Peyer's patch (tissue), 4 donors: ENCODE data around the gene IGSF8. TPM values are rescaled to one million over a fixed set of nuclear protein-coding genes. Genes with fewer than 3 reads are reported as not detected.
A peak's percentile ranks its signal among the peaks of the same experiment; 100 is the strongest.
"Not testable (repeated sequence)": the region's sequence is repeated elsewhere in the genome, so short reads cannot be mapped to it uniquely, and the experiment has no call there.

Source experiments
- DNase-seq, 3 donors: peaks; one replicate each; pipeline ENCODE4 v3.0.0-alpha.2; 2017 to 2019
- H3K27ac ChIP-seq, 4 donors: fragments of 200-600 bp; sonication (generic); one replicate each; pipeline ENCODE4 v1.5.1; 2016 to 2019
- H3K27me3 ChIP-seq, 2 donors: fragments of 200-600 bp; sonication (generic); one replicate each; pipeline ENCODE4 v1.5.1; 2019
- H3K36me3 ChIP-seq, 3 donors: fragments of 200-600 bp; sonication (generic); one replicate each; pipeline ENCODE4 v1.5.1; 2016 to 2019
- H3K4me1 ChIP-seq, 4 donors: fragments of 200-600 bp; sonication (generic); one replicate each; pipeline ENCODE4 v1.5.1; 2016 to 2019
- H3K4me3 ChIP-seq, 4 donors: fragments of 200-600 bp; sonication (generic); 1 replicate in 3 of 4; 2 replicates in 1 of 4; pipeline ENCODE4 v1.5.1; 2016 to 2019; ENCODE audit warnings: mild to moderate bottlenecking in 1 of 4
- H3K9me3 ChIP-seq, 4 donors: fragments of 200-600 bp; sonication (generic); one replicate each; pipeline ENCODE4 v1.5.1; 2016 to 2019; ENCODE audit warnings: mild to moderate bottlenecking in 1 of 4
- POLR2A ChIP-seq, 2 donors: fragments of 450-650 bp; IDR thresholded peaks; one replicate each; pipeline ENCODE4 v1.5.1; 2017; ENCODE audit warnings: antibody characterized with exemption in 2 of 2, mild to moderate bottlenecking in 2 of 2, moderate library complexity in 2 of 2
- total RNA-seq, 4 donors: library from RNA; depleted of rRNA; stranded (reverse); fragments of >200 nt; gene quantifications; one replicate each; pipeline ENCODE4 v1.1.0, GENCODE V29; 2016
- TF ChIP-seq, protein P1 (sequence below), 6 experiments: fragments of 450-650 bp in 4 of 6; fragments of 200-600 bp in 2 of 6; sonication (generic) in 1 of 6; IDR thresholded peaks; one replicate each; pipeline ENCODE4 v1.5.1; 2017 to 2019; ENCODE audit warnings: antibody characterized with exemption in 6 of 6, mild to moderate bottlenecking in 3 of 6, moderate library complexity in 1 of 6

Gene IGSF8
- total RNA-seq, 4 donors from 2014 or later: 20.6 to 65.3 (median 38.9) TPM

DNA sequence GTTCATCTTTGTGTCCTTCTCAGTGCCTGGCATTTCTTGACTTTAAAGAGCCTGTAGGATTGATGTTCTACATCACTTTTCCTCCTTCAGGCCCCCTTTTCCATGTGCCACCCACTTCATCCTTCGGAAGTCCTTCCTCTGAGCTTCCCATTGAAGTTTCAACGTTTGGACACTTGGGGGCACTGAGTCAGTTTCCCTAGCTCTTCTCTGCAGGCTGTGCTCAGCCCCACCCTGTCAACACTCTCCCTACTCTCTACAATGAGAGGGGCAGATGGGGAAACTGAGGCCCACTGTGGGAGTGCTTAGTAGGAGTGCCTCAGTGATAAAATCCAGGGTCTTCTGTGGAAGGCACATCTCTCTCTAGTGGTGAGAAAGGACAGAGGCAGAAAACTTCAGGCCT is 40.3 kb downstream of the IGSF8 start:
- Histone ChIP-seq H3K27me3 (no peaks in the 10 kb centered on the region), H3K4me1 (no peaks in the 10 kb centered on the region), H3K36me3 (no peaks in the 10 kb centered on the region), H3K4me3 (no peak overlapping the region), H3K27ac (no peak overlapping the region), H3K9me3 (no peaks in the 10 kb centered on the region)
- no peak for DNase-seq
- TF ChIP-seq, protein P1, sequence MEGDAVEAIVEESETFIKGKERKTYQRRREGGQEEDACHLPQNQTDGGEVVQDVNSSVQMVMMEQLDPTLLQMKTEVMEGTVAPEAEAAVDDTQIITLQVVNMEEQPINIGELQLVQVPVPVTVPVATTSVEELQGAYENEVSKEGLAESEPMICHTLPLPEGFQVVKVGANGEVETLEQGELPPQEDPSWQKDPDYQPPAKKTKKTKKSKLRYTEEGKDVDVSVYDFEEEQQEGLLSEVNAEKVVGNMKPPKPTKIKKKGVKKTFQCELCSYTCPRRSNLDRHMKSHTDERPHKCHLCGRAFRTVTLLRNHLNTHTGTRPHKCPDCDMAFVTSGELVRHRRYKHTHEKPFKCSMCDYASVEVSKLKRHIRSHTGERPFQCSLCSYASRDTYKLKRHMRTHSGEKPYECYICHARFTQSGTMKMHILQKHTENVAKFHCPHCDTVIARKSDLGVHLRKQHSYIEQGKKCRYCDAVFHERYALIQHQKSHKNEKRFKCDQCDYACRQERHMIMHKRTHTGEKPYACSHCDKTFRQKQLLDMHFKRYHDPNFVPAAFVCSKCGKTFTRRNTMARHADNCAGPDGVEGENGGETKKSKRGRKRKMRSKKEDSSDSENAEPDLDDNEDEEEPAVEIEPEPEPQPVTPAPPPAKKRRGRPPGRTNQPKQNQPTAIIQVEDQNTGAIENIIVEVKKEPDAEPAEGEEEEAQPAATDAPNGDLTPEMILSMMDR (IDR thresholded peaks at IDR 0.05): peak in 1 of 6 experiments; percentile 12
- TF ChIP-seq POLR2A (IDR thresholded peaks at IDR 0.05): no peak

- no peak for DNase-seq
- no peak overlapping the region for H3K27ac ChIP-seq
- H3K36me3 ChIP-seq: no peaks in the 10 kb centered on the region
- H3K9me3 ChIP-seq: no peaks in the 10 kb centered on the region
- TF ChIP-seq, protein P1 (IDR thresholded peaks at IDR 0.05): no peak
- TF ChIP-seq POLR2A (IDR thresholded peaks at IDR 0.05): no peak
- H3K27me3 ChIP-seq: no peaks in the 10 kb centered on the region
- H3K4me3 ChIP-seq: no peak overlapping the region
- H3K4me1 ChIP-seq: no peaks in the 10 kb centered on the region
Observed at GRCh38 chr1:160056648-160057169, 41.7 kb downstream of the IGSF8 start.

- Histone ChIP-seq H3K27ac (no peak overlapping the region), H3K4me3 (no peak overlapping the region), H3K4me1 (no peaks in the 10 kb centered on the region), H3K9me3 (no peaks in the 10 kb centered on the region), H3K36me3 (no peaks in the 10 kb centered on the region), H3K27me3 (no peaks in the 10 kb centered on the region)
- no peak for TF ChIP-seq POLR2A (IDR thresholded peaks at IDR 0.05)
- TF ChIP-seq, protein P1 (IDR thresholded peaks at IDR 0.05): no peak
- no peak for DNase-seq
Observed at GRCh38 chr1:160053548-160054365, 44.7 kb downstream of the IGSF8 start.

DNA sequence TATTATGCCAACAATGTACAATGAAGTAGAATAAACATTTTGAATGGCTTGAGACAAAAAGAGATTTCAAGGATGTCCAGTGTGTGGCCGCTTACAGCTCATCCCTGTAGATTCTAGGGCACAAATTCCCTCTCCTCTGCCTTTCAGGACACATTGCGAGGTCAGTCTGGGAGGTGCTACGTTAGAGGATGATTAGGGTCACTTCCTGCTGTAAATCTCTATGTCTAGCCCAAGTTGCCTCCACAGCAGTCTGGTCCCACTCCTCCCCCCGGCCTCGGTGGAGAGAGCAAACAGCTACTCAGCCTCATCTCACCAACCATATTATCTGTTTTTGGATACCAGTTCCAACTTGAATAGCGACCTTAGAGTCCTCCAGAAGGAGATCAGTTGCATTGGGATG is 45.5 kb downstream of the IGSF8 start:
- Histone ChIP-seq H3K4me1 (no peaks in the 10 kb centered on the region), H3K27me3 (no peaks in the 10 kb centered on the region), H3K9me3 (no peaks in the 10 kb centered on the region), H3K36me3 (no peaks in the 10 kb centered on the region), H3K27ac (no peak overlapping the region), H3K4me3 (no peak overlapping the region)
- TF ChIP-seq POLR2A (IDR thresholded peaks at IDR 0.05): no peak
- TF ChIP-seq, protein P1 (IDR thresholded peaks at IDR 0.05): no peak
- no peak for DNase-seq

DNA sequence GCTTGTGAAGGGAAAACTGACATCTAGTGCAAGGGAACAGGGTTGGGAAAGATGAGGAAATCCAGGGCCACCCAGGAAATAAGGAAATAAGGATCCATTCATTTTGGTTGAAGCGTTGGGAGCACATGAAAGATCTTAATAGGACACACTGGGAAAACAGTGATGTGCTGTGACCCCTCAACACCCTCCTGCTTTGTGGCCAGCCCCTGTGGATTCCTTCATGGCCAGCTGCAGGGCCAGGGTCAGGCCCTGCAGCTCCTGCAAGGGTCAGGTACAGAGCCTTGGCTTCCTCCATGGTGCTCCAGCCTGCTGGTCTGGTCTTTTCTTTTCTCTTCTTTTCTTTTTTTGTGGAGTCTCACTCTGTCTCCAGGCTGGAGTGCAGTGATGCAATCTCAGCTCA is 47.8 kb downstream of the IGSF8 start:
- Histone ChIP-seq H3K27ac (no peak overlapping the region), H3K4me1 (peaks cover 0 to 21% (median 0%) of the 10 kb centered on the region in 4 donors), H3K27me3 (no peaks in the 10 kb centered on the region), H3K36me3 (no peaks in the 10 kb centered on the region), H3K9me3 (no peaks in the 10 kb centered on the region), H3K4me3 (no peak overlapping the region)
- DNase-seq: no peak
- TF ChIP-seq POLR2A (IDR thresholded peaks at IDR 0.05): no peak
- TF ChIP-seq, protein P1 (IDR thresholded peaks at IDR 0.05): no peak

GRCh38 chr1:160050182-160050581 is 48.2 kb downstream of the IGSF8 start:
- H3K27me3 ChIP-seq, H3K4me3 ChIP-seq, DNase-seq, H3K27ac ChIP-seq, H3K9me3 ChIP-seq, H3K36me3 ChIP-seq: not testable (repeated sequence)
- H3K4me1 ChIP-seq: peaks cover 0 to 21% (median 0%) of the 10 kb centered on the region in 4 donors
